Endothelial cell of umbilical vein (primary cell): ENCODE measurements around the gene RIMBP2. TPM values are rescaled to one million over a fixed set of nuclear protein-coding genes. Genes with fewer than 3 reads are reported as not detected.

Experiments
- BruUV-seq: library from RNA; stranded (reverse); fragments of 400-500 nt; replicated peaks from 2 replicates; lab custom pipeline; 2021; lab: Mats Ljungman, UMichigan
- CTCF ChIA-PET: fragments of 300-600, 350-600 bp; sonication (Branson Sonifier 250); formaldehyde crosslinking; loops from one replicate; lab custom pipeline; 2021; ENCODE audit warnings: antibody characterized with exemption, inconsistent platforms; lab: Charles Lee
- POLR2A ChIA-PET: fragments of 300-600, 350-600 bp; sonication (Branson Sonifier 250); formaldehyde crosslinking; loops from one replicate; lab custom pipeline; 2021; ENCODE audit warnings: antibody characterized with exemption, inconsistent platforms; lab: Charles Lee
- DNase-seq: peaks from one replicate; pipeline ENCODE4 v3.0.0-alpha.2; 2011; ENCODE audit warnings: low read depth, low spot score
- FAIRE-seq: peaks from 2 replicates; lab custom pipeline; 2011; peaks lifted over from hg19 to GRCh38; lab: Jason Lieb, UNC
- H2AFZ ChIP-seq: 2 replicates; pipeline ENCODE4 v1.6.0; 2012; ENCODE audit warnings: low read depth, low read length, control low read depth, inconsistent platforms
- H3K27ac ChIP-seq: 2 replicates; pipeline ENCODE4 v1.5.1; 2011; ENCODE audit warnings: low read depth, mild to moderate bottlenecking, control low read depth, low read length, moderate library complexity; ENCODE audit not compliant: insufficient read depth
- H3K27me3 ChIP-seq, 2 experiments: 2 replicates each; pipeline versions ENCODE4 v1.6.0 to v1.6.1; 2011; ENCODE audit warnings: low read length in 2 of 2, mixed read lengths in 1 of 2; ENCODE audit not compliant: control insufficient read depth in 2 of 2, insufficient read depth in 2 of 2
- H3K36me3 ChIP-seq, 2 experiments: 2 replicates in 1 of 2; 3 replicates in 1 of 2; pipeline ENCODE4 v1.5.1; 2011; ENCODE audit warnings: low read length in 2 of 2, mild to moderate bottlenecking in 1 of 2, moderate library complexity in 1 of 2; ENCODE audit not compliant: control insufficient read depth in 2 of 2, insufficient read depth in 2 of 2; ENCODE audit errors: extremely low read depth in 1 of 2
- H3K4me1 ChIP-seq: 3 replicates; pipeline ENCODE4 v1.5.1; 2011; ENCODE audit warnings: mild to moderate bottlenecking, low read length; ENCODE audit not compliant: control insufficient read depth, insufficient read depth; ENCODE audit errors: extremely low read depth
- H3K4me2 ChIP-seq: 2 replicates; pipeline ENCODE4 v1.6.1; 2011; ENCODE audit warnings: low read length, control low read depth, mixed read lengths; ENCODE audit not compliant: insufficient read depth
- H3K4me3 ChIP-seq, 3 experiments: fragments of 200-600 bp in 1 of 3; sonication (generic), shearing (Covaris generic) in 1 of 3; replicated peaks in 1 of 3; 2 replicates each; pipeline ENCODE4 v1.5.1; 2011 to 2016; ENCODE audit warnings: control low read depth in 3 of 3, low read length in 3 of 3, mild to moderate bottlenecking in 2 of 3, inconsistent platforms in 1 of 3, low read depth in 1 of 3, moderate library complexity in 1 of 3; ENCODE audit not compliant: insufficient read depth in 1 of 3
- H3K79me2 ChIP-seq: 2 replicates; pipeline ENCODE4 v1.6.0; 2012; ENCODE audit warnings: low read length, inconsistent platforms; ENCODE audit not compliant: control insufficient read depth, insufficient read depth
- H3K9ac ChIP-seq: replicated peaks from 2 replicates; pipeline ENCODE3; 2011; ENCODE audit warnings: low read length, control low read depth; ENCODE audit not compliant: insufficient read depth; ENCODE audit errors: extremely low read depth
- H3K9me1 ChIP-seq: replicated peaks from 3 replicates; pipeline ENCODE4 v1.6.0; 2011; ENCODE audit warnings: mild to moderate bottlenecking, low read length; ENCODE audit not compliant: control insufficient read depth, insufficient read depth; ENCODE audit errors: extremely low read depth
- H3K9me3 ChIP-seq: replicated peaks from 2 replicates; pipeline ENCODE4 v1.5.1; 2012; ENCODE audit warnings: low read length, inconsistent platforms; ENCODE audit not compliant: control insufficient read depth, insufficient read depth
- H4K20me1 ChIP-seq: replicated peaks from 2 replicates; pipeline ENCODE3; 2011; ENCODE audit warnings: mild to moderate bottlenecking, low read length; ENCODE audit not compliant: control insufficient read depth, insufficient read depth; ENCODE audit errors: extremely low read depth
- EZH2 ChIP-seq: IDR thresholded peaks from 2 replicates; pipeline ENCODE4 v1.6.1; 2012; ENCODE audit warnings: borderline replicate concordance, low read depth, mild to moderate bottlenecking, moderate library complexity, low read length, inconsistent platforms; ENCODE audit not compliant: severe bottlenecking
- FOS ChIP-seq: IDR thresholded peaks from 2 replicates; pipeline ENCODE4 v1.6.1; 2011; ENCODE audit warnings: mild to moderate bottlenecking, low read length, moderate library complexity, borderline replicate concordance; ENCODE audit not compliant: insufficient read depth
- GATA2 ChIP-seq: IDR thresholded peaks from 2 replicates; pipeline ENCODE4 v1.7.0; 2011; ENCODE audit warnings: low read depth, mild to moderate bottlenecking, moderate library complexity, mixed read lengths, low read length; ENCODE audit not compliant: insufficient read length, insufficient read depth
- JUN ChIP-seq: IDR thresholded peaks from 2 replicates; pipeline ENCODE4 v1.6.1; 2011; ENCODE audit warnings: borderline replicate concordance, low read depth; ENCODE audit not compliant: insufficient read length, insufficient read depth
- MAX ChIP-seq: IDR thresholded peaks from 2 replicates; pipeline ENCODE4 v1.6.1; 2011; ENCODE audit not compliant: insufficient read depth, insufficient read length
- MYC ChIP-seq: IDR thresholded peaks from one replicate; pipeline ENCODE4 v1.6.1; 2011; ENCODE audit warnings: mild to moderate bottlenecking, low read depth, low read length
- POLR2A ChIP-seq: IDR thresholded peaks from 2 replicates; pipeline ENCODE4 v1.6.1; 2012; ENCODE audit warnings: low read depth, mild to moderate bottlenecking, control low read depth, low read length
- POLR2AphosphoS5 ChIP-seq: IDR thresholded peaks from 2 replicates; pipeline ENCODE4 v1.6.1; 2012; ENCODE audit warnings: low read depth, mild to moderate bottlenecking, control low read depth, low read length, moderate library complexity; ENCODE audit not compliant: insufficient read depth
- dilution Hi-C: fragments of 300-500 bp; cut with MboI; formaldehyde crosslinking; loops from one replicate; pipeline ENCODE4 v1.15.0; 2019; ENCODE audit warnings: low sequenced_read_pairs; ENCODE audit not compliant: extremely low pct_ligation_motif_present
- intact Hi-C: fragments of 100-400 bp; cut with micrococcal nuclease; formaldehyde crosslinking; loops from one replicate; pipeline ENCODE4 v1.10.0; 2022
- polyA plus RNA-seq, 4 experiments: library from polyadenylated mRNA; depleted of rRNA in 3 of 4; stranded (reverse) in 3 of 4; unstranded in 1 of 4; fragments of >200 nt; gene quantifications; 2 replicates each; pipeline versions ENCODE4 v1.2.1 to v1.2.3, GENCODE V29; 2011 to 2012; ENCODE audit warnings: missing spikeins in 1 of 4
- total RNA-seq: library from RNA; stranded (reverse); gene quantifications from 2 replicates; pipeline ENCODE4 v1.2.3, GENCODE V29; 2021
- TF ChIP-seq, protein P1 (sequence below), 2 donors: IDR thresholded peaks; 1 replicate in 1 of 2; 2 replicates in 1 of 2; pipeline ENCODE4 v1.5.1; 2011; ENCODE audit warnings: low read length in 2 of 2, mild to moderate bottlenecking in 2 of 2, moderate library complexity in 2 of 2, control low read depth in 1 of 2, inconsistent platforms in 1 of 2, low read depth in 1 of 2; ENCODE audit not compliant: insufficient read depth in 1 of 2; ENCODE audit errors: extremely low read depth in 1 of 2

Gene RIMBP2
- total and polyA plus RNA-seq, 2 donors (not counting 3 experiments of a cell fraction or from before 2014, with no cell fraction given), result 0.04 TPM; not detected in 1

- FAIRE-seq (no peak), DNase-seq (no peak)
- Histone ChIP-seq H3K27me3 (no peaks in the 10 kb centered on the region), H3K36me3 (no peaks in the 10 kb centered on the region), H3K79me2 (no peaks in the 10 kb centered on the region), H3K4me1 (no peaks in the 10 kb centered on the region), H3K9me1 (no peaks in the 10 kb centered on the region), H3K4me3 (no peak overlapping the region), H3K27ac (no peak overlapping the region), H2AFZ (no peak overlapping the region), H3K4me2 (no peak overlapping the region), H4K20me1 (no peaks in the 10 kb centered on the region), H3K9ac (no peak overlapping the region), H3K9me3 (peaks cover 15% of the 10 kb centered on the region)
- no peak for TF ChIP-seq MAX
- TF ChIP-seq POLR2AphosphoS5, result no peak
- no peak for TF ChIP-seq JUN
- no peak for TF ChIP-seq MYC
- TF ChIP-seq GATA2, result no peak
- TF ChIP-seq POLR2A, result no peak
- no peak for TF ChIP-seq FOS
- no peak for TF ChIP-seq EZH2
- TF ChIP-seq, protein P1, sequence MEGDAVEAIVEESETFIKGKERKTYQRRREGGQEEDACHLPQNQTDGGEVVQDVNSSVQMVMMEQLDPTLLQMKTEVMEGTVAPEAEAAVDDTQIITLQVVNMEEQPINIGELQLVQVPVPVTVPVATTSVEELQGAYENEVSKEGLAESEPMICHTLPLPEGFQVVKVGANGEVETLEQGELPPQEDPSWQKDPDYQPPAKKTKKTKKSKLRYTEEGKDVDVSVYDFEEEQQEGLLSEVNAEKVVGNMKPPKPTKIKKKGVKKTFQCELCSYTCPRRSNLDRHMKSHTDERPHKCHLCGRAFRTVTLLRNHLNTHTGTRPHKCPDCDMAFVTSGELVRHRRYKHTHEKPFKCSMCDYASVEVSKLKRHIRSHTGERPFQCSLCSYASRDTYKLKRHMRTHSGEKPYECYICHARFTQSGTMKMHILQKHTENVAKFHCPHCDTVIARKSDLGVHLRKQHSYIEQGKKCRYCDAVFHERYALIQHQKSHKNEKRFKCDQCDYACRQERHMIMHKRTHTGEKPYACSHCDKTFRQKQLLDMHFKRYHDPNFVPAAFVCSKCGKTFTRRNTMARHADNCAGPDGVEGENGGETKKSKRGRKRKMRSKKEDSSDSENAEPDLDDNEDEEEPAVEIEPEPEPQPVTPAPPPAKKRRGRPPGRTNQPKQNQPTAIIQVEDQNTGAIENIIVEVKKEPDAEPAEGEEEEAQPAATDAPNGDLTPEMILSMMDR (IDR thresholded peaks at IDR 0.05; ENCODE audit: extremely low read depth in 1 of 2, insufficient read depth in 1 of 2, low read depth in 1 of 2, low read length in 2 of 2), result no peak
- POLR2A ChIA-PET, result no interaction called here
- intact Hi-C loops, result no loop called here
- dilution Hi-C loops, result no loop called here
- BruUV-seq, result no TSS peak
- CTCF ChIA-PET, result no interaction called here
These were observed 254.7 kb downstream of the RIMBP2 start for GRCh38 chr12:130461447-130461815.
